BJ (cell line): Measurements from ENCODE around the gene RBM47. TPM values are rescaled to one million over a fixed set of nuclear protein-coding genes. Genes with fewer than 3 reads are reported as not detected.

ENCODE experiments used
- CTCF ChIA-PET: fragments of 350-600 bp; formaldehyde crosslinking; extraction: SDS; loops from one replicate; lab custom pipeline; 2021; ENCODE audit warnings: antibody characterized with exemption, inconsistent platforms; lab: Yijun Ruan, JAX
- POLR2A ChIA-PET: fragments of 300-600 bp; sonication (Branson Sonifier 250); formaldehyde crosslinking; extraction: SDS; loops from one replicate; lab custom pipeline; 2021; ENCODE audit warnings: antibody characterized with exemption; lab: Charles Lee
- DNase-seq: peaks from one replicate; pipeline ENCODE4 v3.0.0-alpha.2; 2011; ENCODE audit warnings: low read depth
- H3K27me3 ChIP-seq: 2 replicates; pipeline ENCODE4 v1.6.0; 2011; ENCODE audit warnings: low read length; ENCODE audit not compliant: control insufficient read depth, insufficient read depth
- H3K36me3 ChIP-seq: 2 replicates; pipeline ENCODE4 v1.5.1; 2011; ENCODE audit warnings: low read length; ENCODE audit not compliant: control insufficient read depth, insufficient read depth
- H3K4me3 ChIP-seq: 2 replicates; pipeline ENCODE4 v1.5.1; 2011; ENCODE audit warnings: low read depth, mild to moderate bottlenecking, control low read depth, low read length
- CTCF ChIP-seq: IDR thresholded peaks from 2 replicates; pipeline ENCODE4 v1.5.1; 2011; ENCODE audit warnings: low read depth, mild to moderate bottlenecking, control low read depth, inconsistent platforms, low read length, moderate library complexity; ENCODE audit not compliant: insufficient read depth
- polyA plus RNA-seq: library from polyadenylated mRNA; depleted of rRNA; stranded (reverse); fragments of >200 nt; gene quantifications from 2 replicates; pipeline ENCODE4 v1.2.3, GENCODE V29; 2011

Gene RBM47
- polyA plus RNA-seq, 1 experiment = 0.52 TPM

DNA sequence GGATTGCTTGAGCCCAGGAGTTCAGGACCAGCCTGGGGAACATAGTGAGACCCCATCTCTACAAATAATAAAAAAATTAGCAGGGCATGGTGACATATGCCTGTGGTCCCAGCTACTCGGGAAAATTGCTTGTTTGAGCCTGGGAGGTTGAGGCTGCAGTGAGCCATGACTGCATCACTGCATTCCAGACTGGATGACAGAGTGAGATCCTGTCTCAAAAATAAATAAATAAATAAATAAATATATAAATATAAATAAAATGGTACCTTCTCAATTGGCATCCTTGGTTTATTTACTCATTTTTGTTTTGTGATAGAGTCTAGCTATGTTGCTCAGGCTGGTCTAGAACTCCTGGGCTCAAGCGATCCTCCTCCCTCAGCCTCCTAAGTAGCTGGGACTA is 150.3 kb downstream of the RBM47 start:
- no peak for TF ChIP-seq CTCF
- H3K36me3 ChIP-seq = no peaks in the 10 kb centered on the region

DNA sequence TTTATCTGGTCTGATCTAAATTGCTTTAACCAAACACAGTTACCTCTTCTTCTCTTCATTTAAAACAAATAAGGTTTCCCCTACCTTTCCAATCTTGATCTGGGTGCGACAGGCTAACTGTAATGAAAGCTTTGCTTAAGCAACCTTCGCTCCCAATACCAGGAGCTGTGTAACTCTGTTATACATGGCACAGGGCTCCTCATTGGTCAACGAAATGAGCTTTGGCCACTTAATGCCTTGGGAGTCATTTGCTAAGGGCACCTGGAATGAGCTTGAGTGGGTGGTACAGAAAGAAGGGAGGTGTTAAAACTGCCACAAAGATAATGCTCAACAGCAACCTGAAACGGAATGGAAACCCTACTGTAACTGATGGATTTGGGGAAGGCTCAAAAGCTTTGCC is 154.1 kb downstream of the RBM47 start:
- Histone ChIP-seq H3K36me3 (no peaks in the 10 kb centered on the region), H3K4me3 (no peak overlapping the region), H3K27me3 (no peaks in the 10 kb centered on the region)
- ChIA-PET CTCF (no interaction called here), POLR2A (no interaction called here)
- TF ChIP-seq CTCF = no peak
- DNase-seq = no peak

More for the DNA sequence above, 150.3 kb downstream of the RBM47 start:
- Histone ChIP-seq H3K27me3 (peaks cover 2% of the 10 kb centered on the region; the same call in 1 of the 2 replicates), H3K4me3 (no peak overlapping the region)
- ChIA-PET CTCF (no interaction called here), POLR2A (no interaction called here)
- no peak for DNase-seq

DNA sequence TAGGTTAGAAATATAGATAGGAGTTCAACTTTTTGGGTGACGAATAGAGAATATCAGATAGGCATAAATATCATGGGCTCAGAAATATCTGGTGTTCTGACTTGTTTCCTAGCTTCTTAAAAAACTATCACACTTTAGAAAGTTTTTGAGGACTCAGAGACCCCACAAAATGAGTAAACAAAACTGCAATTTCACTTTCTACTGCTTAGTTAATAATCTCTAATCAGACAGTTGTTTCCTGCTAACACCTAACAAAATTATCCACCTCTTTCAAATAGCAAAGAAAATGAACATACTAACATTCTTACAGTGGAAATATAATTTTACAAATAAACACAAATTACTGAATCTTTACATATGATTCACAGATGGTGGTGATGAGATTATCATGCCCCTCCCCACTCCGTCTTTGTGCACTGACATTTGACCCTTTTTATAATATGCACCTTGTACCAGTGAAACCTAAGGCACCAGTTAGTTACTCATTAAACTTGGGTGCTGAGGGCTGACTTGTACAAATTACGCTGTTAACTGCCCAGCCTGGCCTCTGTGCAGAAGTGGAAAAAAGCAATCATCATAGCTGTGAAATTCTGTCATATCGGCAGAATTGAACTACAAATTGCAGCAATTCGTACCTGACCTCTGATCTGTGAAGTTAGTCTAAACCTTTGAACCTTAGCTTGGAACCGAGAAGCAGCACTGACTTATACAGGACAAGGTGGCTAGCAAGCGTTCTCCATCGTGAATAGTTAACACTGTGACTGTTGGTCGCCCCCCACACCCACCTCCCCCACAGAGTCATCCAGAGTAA is 155.9 kb downstream of the RBM47 start:
- no peak for TF ChIP-seq CTCF
- CTCF ChIA-PET = interaction anchor here (1.0 to 1.8 kb wide), 3 partner anchors 9 to 51 kb away, joined by 3 to 5 read pairs (median 3); no protein-coding TSS in a partner anchor
- Histone ChIP-seq H3K4me3 (no peak overlapping the region), H3K36me3 (no peaks in the 10 kb centered on the region), H3K27me3 (no peaks in the 10 kb centered on the region)
- DNase-seq = no peak
- POLR2A ChIA-PET = no interaction called here

GRCh38 chr4:40471923-40472322 is 157.7 kb downstream of the RBM47 start:
- ChIA-PET POLR2A (no interaction called here), CTCF (interaction anchor here (1.5 kb wide), 1 partner anchor 9 kb away, joined by 3 read pairs; no protein-coding TSS in a partner anchor)
- no peak for DNase-seq
- no peaks in the 10 kb centered on the region for H3K36me3 ChIP-seq
- no peak overlapping the region for H3K4me3 ChIP-seq
- TF ChIP-seq CTCF = no peak
- no peaks in the 10 kb centered on the region for H3K27me3 ChIP-seq

- ChIA-PET CTCF (no interaction called here), POLR2A (no interaction called here)
- no peaks in the 10 kb centered on the region for H3K36me3 ChIP-seq
- H3K27me3 ChIP-seq = no peaks in the 10 kb centered on the region
- no peak overlapping the region for H3K4me3 ChIP-seq
- TF ChIP-seq CTCF = no peak
- no peak for DNase-seq
These were observed 162.9 kb downstream of the RBM47 start for GRCh38 chr4:40466789-40467188.
